HG03342 (cell line): Measurements from ENCODE around the gene FBXO24.
A peak's percentile ranks its signal among the peaks of the same experiment; 100 is the strongest.

Experiments used
- ATAC-seq: cut with Tn5 transposase; IDR thresholded peaks from one replicate; pipeline ENCODE4 v1.9.1; 2021; ENCODE audit warnings: mild to moderate bottlenecking, moderate library complexity; ENCODE audit not compliant: unreplicated experiment

FBXO24 gene

DNA sequence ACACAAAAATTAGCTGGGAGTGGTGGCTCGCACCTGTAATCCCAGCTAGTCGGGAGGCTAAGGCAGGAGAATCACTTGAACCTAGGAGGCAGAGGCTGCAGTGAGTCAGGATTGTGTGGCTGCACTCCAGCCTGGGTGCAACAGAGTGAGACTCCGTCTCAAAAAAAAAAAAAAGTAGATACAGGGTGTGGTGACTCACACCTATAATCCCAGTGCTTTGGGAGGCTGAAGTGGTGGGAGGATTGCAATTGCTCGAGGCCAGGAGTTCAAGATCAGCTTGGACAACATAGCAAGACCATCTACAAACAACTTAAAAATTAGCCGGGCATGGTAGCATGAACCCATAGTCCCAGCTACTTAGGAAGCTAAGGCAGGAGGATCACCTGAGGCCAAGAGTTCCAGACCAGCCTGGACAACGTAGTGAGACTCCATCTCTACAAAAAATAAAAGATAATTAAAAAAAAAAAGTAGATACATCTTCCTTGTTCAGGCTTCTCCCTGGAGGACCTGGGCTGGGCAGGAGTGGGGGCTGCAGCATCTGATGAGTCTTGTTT, 28.3 kb downstream of the FBXO24 start:
- ATAC-seq, result no peak

DNA sequence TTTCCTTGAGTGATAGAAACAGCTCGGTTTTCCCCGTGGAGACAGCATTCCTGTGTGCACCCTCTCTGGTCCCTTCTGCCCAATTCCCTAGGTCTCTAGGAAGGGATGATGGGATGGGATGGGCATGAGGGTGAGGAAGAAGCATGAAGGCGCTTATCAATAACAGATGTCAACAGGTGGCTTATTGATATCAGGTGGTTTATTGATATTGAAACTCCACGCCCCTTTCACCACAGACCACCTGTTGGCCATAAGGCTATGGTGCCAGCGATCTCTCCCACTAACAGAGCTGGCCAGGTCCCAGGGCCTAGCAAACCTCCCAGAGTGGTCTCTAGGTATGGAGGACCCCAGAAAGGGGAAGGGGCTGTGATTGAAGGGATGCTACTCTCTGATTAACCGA, 34.1 kb downstream of the FBXO24 start:
- ATAC-seq, result no peak

DNA sequence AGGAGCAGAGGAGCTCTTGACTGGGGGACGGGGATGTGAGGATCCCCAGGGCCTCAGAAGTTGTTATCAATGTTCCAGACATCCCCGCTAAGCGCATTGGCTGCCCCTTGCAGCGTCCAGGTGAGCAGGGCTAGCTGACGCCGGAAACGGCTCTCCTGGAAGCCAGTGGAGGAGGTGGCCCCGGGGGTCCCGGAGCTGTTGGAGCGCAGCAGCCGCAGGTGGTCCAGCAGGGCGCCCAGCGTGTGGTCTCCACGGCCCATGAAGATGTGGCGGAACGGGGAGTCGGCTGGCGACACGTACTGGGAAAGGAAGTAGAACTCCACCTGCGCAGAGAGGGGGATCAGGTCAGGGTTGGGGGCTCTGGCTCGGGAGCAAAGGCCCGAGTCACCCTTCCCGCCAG, 34.7 kb downstream of the FBXO24 start:
- ATAC-seq, result no peak

DNA sequence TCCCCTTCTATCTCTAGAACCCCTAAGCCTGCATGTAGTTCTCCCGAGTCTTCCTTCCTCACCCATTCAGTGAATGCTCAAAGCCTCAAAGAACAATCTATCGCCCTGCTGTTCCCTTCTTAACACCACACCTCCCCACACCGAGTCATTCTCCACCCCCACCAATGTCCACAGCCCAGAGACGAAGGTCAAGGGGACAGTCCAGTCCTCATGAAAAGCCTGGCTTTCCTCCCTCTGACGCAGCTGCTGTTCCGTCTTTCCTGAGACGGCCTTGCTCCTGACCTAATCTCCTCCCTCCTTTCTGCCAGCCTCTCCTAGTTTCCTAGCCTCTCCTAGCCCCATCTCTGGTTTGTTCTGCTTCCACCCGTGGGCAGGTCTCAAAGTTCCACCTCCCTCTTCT, 35.4 kb downstream of the FBXO24 start:
- ATAC-seq, result no peak

DNA sequence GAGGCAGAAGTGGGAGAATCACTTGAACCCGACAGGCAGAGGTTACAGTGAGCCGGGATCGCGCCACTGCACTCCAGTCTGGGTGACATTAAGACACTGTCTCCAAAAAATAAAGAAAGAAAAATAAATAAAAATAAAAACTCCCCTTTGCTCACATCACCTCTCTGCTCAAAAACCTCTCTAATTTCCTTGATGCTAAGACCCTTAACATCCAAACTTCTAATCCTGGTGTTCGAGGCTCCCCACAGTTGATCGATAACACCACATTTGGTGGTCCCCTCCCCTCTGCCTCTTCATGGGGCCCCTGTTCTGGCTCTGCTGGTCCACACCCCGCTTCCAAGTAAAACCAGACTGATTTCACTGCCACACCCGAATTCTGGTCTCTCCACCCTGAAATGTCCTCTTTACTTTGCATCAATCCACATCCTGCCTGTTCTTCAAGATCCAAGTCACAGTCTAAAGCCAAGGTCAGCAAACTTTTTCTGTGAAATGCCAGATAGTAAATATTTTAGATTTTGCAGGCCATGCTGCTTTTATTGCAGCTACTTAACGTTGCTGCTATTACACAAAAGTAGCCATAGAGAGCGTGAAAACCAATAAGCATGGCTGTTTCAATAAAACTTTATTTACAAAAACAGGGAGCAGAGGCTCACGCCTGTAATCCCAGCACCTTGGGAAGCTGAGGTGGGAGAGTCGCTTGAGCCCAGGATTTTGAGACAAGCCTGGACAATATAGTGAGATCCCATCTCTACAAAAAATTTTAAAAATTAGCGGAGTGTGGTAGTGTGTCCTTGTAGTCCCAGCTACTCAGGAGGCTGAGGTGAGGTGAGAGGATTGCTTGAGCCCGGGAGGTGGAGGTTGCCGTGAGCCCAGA, 38.1 kb downstream of the FBXO24 start:
- no peak for ATAC-seq

DNA sequence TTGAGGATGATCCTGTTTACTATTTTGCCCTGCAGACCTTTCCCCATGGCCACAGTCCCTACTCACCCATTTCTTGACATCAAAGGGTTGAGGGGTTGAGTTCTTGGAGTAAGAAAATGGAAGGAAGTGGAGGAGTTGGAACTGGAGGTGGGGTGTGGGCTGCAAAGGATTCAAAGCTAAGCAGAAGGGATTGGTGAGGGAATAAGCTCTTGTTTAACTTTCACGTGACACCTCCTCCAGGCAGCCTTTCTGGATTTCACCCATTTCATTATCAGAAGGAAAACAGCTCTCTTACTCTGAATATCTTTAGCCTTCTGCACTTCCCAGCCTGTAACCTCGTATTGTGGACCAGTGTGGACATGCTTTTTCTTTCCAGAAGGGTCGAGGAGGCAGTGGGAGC, 39.9 kb downstream of the FBXO24 start:
- ATAC-seq, result no peak

DNA sequence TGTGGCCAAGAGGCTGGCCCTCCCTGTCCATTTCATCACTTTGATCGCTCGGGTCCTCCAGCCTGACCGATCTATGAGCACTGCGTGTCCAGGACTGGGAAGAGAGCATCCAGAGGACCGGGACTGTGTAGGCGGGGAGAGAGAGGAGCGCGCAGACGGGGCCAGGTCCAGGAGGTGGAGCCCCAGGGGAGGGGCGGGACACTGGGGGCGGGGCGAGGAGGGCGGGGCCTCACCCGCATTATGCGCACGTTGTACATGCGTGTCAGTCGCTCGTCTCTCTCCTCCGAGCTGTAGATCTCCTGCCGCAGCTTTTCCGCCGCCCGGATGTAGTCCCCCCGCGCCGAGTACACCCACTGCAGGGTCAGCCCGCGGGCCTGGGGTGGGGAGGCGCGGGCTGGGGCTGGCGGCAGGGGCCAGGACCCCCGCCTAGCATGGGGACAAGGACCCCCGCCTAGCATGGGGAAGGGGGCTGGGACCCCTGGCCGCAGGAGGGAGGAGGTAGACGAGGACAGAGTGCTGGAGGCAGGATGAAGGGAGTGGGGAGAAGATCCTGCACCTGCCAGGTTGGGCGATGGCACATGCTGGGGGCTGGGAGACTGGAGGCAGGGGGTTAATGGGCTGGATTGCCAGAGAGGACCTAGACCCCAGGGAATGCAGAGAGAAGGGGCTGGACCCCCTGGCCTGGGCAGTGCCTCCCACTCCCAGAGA, 40.6 kb downstream of the FBXO24 start:
- peak; percentile 81 for ATAC-seq

DNA sequence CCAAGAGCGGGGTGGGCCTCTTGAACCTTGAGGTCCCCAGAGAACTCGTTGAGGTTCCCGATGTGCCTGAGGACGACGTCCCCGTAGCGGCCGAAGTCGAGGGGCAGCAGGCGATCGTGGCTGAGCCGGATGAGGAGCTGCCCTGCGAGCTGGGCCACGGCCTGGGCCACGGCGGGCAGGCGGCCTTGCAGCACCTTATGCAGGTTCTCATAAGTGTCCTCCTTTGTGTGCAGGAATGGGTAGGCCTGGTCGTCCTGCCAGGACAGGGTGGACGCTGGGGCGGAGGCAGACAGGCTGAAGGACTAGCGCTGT, 41.1 kb downstream of the FBXO24 start:
- no peak for ATAC-seq

DNA sequence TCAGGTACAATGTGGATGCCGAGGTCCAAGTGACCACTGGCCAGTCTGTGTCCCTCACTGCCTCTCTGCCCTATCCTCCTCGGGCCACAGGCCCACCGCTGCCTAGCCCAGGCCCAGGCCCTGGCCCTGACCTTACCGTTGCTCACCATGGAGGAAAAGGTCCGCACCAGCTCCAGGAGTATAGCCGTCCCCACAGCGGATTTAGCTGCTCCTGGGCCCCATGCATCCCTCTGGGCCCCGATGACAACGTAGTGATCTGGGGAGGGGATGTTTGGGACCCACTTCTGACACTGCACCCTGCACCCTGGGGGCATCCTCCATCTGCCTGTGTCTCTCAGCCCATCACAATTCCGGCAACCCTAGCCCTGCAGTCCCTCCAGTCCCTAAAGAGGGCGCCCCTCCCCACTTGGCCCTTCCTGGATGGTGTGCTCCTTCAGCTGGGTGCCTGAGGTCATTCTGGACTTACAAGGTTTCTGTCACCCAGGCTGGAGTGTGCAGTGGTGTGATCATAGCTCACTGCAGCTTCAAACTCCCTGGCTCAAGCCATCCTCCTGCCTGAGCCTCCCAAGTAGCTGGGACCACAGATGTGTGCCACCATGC, 43.1 kb downstream of the FBXO24 start:
- ATAC-seq, result no peak

DNA sequence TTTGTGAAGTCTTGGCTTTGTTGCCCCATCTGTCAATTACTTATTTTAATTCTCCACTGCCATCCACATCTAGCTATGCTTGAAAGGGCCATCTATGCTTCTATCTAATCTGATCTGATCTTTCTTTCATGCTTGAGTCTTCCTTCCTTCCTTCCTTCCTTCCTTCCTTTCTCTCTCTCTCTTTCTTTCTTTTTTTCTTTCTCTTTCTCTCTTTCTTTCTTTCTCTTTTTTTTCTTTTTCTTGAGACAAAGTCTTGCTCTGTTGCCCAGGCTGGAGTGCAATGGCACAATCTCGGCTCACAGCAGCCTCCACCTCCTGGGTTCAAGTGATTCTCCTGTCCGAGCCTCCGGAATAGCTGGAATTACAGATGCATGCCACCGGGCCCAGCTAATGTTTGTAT, 43.9 kb downstream of the FBXO24 start:
- no peak for ATAC-seq

DNA sequence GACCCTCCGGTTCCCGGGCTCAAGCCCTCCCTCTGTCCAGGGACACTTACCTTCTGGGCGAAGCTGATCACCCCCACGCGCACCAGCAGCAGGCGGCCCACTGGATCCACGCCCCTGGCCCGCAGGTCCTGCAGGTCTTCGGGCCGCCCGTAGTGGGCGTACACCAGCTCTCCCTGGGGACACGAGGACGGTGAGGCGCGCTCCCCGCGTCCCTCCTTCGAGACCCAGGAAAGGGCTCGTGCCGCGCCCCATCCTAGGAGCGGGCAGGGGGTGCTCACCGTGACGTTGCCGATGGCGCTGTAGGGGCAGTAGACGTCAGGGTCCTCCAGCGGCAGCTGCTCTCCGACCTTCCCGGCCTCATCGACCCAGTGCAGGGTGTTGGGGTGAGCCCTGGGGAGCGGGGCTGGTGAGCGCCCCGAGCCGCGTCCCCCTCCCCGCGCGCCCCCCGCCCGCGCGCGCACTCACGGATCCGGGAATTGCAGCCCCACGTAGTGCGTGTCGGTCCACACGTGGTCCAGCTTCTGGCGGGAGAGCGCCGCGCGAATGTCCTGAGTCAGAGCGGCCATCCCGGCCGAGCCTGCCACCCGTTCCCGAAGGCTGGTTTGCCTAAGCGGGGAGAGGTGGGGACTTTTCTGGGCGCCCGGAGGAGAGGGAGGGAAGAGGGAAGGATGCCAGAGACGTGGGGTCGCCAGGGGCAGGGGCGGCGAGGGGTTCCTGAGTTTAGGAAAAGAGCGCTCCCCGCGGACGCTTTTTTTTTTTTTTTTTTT, 47.0 kb downstream of the FBXO24 start:
- no peak for ATAC-seq

DNA sequence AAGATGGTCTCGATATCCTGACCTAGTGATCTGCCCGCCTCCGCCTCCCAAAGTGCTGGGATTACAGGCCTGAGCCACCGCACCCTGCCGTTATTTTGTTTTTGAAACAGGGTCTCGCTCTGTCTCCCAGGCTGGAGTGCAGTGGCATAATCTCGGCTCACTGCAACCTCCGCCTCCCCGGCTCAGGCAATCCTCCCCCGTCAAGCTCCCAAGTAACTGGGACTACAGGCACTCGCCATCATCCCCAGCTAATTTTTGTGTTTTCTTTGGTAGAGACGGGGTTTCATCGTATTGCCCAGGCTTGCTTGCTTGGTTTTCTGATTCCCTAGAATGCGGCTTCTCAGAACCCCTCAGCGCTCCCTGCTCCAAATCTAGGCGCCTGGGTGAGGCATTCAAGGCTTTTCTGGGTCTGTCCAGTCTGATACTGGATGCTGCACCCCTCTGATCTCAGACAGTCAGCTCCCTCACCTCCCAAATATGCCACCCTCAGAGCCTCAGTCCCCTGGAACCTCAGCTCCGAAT, 53.9 kb downstream of the FBXO24 start:
- ATAC-seq, result no peak

DNA sequence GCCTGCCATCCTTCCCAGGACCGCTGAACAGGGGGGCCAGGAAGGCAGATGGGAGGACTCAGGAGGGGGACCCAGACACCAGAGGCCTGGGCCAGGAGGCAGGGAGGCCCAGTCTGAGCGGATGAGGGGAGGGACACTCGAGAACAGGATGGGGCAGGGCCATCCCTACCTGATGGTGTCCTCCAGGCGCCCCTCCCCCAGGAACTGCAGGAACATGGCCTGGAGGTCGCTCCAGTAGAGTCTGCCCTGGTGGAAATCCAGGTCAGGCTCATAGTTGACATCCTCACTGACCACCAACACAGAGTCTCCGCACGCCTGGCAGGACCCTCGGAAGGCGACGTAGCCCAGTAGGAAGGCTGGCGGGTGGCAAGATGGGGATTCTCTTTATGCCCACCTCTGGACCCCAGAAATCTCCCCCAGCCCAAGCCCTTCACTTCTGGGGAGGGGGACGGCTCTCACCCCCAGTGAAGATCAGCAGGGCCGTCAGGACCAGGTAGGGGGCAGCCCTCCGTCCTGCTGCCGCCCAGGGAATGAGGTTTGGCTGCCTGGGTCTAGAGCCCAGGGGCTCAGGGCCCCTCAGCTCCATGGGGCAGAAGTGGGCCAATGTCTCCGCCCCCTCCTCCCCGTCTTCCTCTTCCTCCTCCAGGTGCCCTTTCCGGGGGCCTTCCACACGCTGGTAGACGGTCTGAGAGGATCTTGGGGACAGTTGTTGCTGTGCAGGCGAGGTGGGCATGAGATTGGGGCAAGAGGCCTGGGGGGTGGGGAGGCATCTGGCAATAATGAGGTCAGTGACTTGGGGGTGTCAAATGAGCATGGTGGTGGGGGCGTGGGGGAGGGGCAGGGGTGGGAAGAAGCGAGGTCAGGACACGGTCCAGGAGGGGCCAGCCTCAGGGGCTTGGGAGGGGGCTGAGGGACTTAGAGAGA, 54.7 kb downstream of the FBXO24 start:
- ATAC-seq, result no peak

DNA sequence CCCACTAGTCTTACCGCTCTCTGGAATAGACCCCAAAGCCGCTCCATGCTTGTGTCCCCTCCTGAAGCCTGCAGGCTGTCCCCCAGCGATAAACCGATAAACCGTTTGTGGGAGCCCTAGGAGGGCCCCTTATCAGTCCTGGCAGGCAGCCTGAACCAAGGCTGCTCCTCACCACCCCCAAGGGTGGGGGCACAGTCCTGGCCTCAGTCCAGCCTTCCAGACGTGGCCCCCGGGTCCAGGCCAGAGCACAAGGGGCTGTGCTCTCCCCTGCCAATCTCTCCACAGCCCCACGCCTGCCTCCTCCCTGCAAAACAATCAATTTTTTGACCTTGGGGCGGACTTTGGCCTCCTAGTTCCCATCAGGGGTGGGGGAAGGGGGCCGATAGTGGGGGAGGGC, 55.3 kb downstream of the FBXO24 start, which contains the start of gene TFR2:
Gene TFR2 (minus strand): TSS at position 90 of the 397 bp plus-strand sequence. CDS start 43 bp downstream, at position 47.
- ATAC-seq, result no peak

DNA sequence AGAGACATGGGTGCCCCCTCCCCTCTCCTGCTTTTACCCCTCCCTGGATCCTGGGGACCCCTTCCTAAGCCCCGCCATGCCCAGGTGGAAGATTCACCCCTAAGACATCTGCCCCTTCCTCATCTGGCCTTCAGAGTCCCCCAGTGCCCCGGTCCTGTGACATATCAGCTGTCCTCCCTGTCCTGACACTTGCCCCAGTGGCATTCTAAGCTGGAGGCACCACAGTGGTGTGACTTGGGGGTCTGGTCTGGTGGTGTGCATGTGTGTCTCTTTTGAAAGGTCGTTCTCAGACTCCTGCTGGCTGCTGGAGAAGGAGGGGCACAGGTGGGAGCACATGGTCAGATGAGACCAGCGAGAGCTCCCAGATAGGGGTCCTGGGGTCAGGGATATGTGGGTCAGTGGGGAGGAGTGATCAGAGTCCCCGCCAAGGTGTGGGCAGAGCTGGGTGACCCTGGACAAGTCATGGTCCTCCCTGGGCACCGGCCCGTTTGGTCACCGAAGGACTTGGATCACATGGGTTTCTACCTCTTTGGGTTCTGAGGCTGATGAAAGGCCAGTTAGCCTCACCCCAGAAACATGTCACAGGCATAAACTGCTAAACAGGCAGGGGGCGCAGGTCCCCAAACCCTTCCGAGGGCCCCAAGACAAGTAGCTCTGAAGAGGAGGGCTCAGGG, 55.9 kb downstream of the FBXO24 start:
- no peak for ATAC-seq

DNA sequence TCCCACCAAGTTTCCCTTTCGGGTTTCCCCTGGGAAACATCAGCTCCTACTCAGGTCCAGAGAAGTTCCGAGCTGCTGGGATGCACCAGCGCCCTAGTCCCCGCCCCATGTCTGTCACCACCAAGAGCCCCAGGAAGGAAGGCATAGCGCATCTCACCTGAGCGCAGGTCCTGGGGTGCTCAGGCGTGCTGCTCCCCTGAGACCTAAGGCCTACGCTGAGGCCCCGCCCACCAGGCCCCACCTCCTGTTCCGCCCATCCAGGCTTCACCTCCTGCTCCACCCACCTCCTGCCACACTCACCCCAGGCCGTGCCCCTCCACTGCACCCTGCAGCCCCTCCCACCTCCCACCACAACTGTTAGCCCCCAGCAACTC, 56.4 kb downstream of the FBXO24 start:
- no peak for ATAC-seq

DNA sequence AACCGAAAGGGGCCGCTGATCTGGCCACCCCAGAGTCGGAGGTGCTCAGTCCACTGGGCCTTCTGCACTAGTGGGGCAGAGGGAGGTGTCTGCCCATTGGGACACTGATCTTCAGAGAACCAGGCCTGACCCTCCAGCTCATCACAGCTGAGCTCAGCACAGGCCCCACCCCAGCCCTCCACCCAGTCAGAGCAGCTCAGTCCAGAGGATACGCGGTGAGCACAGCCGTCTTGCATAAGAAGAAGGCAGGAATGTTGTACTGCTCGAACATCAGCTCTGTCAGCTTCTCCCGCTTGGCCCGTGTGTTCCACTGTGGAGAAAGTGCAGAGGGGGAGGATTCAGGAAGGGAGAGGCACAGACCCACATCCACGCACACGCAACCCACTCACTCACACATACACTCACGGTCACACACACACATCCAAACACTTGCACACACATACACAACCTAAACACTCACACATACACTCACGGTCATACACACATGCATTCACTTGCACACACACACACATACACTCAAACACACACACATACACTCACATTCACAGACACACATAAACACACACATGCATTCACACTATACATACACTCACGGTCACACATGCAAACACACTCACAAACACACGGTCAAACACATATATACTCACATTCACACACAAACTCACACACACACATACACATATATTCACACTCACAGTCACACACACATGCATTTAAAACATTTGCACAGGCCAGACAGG, 63.9 kb downstream of the FBXO24 start:
- ATAC-seq, result no peak
